Measurements from ENCODE around the gene APOBEC4. TPM values are rescaled to one million over a fixed set of nuclear protein-coding genes. Genes with fewer than 3 reads are reported as not detected.

APOBEC4 gene
- total RNA-seq, 2 donors from 2014 or later = not detected

DNA sequence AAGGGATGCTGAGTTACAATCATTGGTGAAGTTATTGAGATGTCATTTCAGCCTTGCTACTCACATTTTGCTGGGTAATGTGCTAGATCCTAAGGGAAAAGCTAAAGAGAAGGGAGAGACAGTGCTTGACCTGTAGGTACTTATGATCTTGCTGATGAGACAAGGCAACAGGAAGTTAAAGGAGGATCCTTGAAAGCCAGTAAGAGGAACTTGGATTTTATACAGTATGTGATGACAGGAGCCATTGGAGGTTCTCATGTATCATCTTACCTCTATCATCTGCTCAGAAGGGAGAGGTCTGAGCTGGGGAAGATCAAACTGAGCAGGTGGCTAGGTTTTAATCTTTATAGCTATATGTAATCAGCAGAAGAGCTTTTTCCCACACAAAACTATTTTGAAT lies 6.3 kb downstream of the APOBEC4 start:
- H3K36me3 ChIP-seq (ENCODE audit: control insufficient read depth, insufficient read depth, low read length) = no peaks in the 10 kb centered on the region
- no peaks in the 10 kb centered on the region for H3K9me3 ChIP-seq (ENCODE audit: control insufficient read depth, low read length)

DNA sequence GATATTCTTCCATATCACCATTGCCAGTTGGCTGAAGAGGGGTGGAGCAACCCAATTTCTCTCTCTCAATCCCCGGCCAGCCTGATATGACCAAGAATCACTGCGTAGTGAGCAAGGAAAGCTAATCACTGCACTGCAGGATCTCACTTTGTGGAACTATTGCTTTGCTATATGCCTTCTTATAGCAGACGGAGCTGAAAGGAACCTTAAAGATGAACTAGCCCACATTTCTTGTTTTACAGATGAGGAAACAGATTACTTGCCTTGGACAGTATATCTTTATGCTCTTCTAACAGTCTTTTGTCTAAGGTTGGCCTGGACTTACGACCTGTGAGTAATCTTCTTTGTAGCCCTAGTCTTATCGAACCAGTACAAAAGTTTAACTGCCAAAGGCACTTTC lies 7.6 kb downstream of the APOBEC4 start:
- no peaks in the 10 kb centered on the region for H3K36me3 Mint-ChIP-seq (ENCODE audit: low read depth)
- no peak overlapping the region for H3K27ac Mint-ChIP-seq
- Histone ChIP-seq H3K4me1 (ENCODE audit: control insufficient read depth, insufficient read depth, low read length) (no peaks in the 10 kb centered on the region), H3K27ac (ENCODE audit: low read depth, low read length) (no peak overlapping the region), H3K4me3 (ENCODE audit: low read length) (no peak overlapping the region), H3K9me3 (ENCODE audit: control insufficient read depth, low read length) (no peaks in the 10 kb centered on the region), H3K27me3 (ENCODE audit: control insufficient read depth, insufficient read depth, low read length, poor library complexity, severe bottlenecking) (peaks cover 6% of the 10 kb centered on the region), H3K9ac (ENCODE audit: extremely low read depth, low read length, poor library complexity, severe bottlenecking) (no peak overlapping the region), H3K36me3 (ENCODE audit: control insufficient read depth, insufficient read depth, low read length) (no peaks in the 10 kb centered on the region)
- H3K27me3 Mint-ChIP-seq (ENCODE audit: insufficient read depth) = peaks cover 4% of the 10 kb centered on the region
- H3K9me3 Mint-ChIP-seq = no peaks in the 10 kb centered on the region
- no peak overlapping the region for H3K4me3 Mint-ChIP-seq
- TF ChIP-seq, protein P1, sequence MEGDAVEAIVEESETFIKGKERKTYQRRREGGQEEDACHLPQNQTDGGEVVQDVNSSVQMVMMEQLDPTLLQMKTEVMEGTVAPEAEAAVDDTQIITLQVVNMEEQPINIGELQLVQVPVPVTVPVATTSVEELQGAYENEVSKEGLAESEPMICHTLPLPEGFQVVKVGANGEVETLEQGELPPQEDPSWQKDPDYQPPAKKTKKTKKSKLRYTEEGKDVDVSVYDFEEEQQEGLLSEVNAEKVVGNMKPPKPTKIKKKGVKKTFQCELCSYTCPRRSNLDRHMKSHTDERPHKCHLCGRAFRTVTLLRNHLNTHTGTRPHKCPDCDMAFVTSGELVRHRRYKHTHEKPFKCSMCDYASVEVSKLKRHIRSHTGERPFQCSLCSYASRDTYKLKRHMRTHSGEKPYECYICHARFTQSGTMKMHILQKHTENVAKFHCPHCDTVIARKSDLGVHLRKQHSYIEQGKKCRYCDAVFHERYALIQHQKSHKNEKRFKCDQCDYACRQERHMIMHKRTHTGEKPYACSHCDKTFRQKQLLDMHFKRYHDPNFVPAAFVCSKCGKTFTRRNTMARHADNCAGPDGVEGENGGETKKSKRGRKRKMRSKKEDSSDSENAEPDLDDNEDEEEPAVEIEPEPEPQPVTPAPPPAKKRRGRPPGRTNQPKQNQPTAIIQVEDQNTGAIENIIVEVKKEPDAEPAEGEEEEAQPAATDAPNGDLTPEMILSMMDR (conservative IDR thresholded peaks at IDR 0.05) = no peak
- WGBS, 2 experiments (ENCODE audit: insufficient coverage in 1 of 2, insufficient read length in 1 of 2) = 93 to 97% methylated on average over 5 of the region's 5 CpGs
- no peak for DNase-seq
- H3K4me1 Mint-ChIP-seq = no peaks in the 10 kb centered on the region

More for the DNA sequence above, 6.3 kb downstream of the APOBEC4 start:
- H3K4me3 ChIP-seq (ENCODE audit: low read length) = no peak overlapping the region
- H3K27me3 ChIP-seq (ENCODE audit: control insufficient read depth, insufficient read depth, low read length, poor library complexity, severe bottlenecking) = peaks cover 6% of the 10 kb centered on the region
- no peak overlapping the region for H3K9ac ChIP-seq (ENCODE audit: extremely low read depth, low read length, poor library complexity, severe bottlenecking)
- DNase-seq = no peak
- TF ChIP-seq, protein P1 (conservative IDR thresholded peaks at IDR 0.05) = no peak
- Mint-ChIP-seq H3K4me3 (no peak overlapping the region), H3K4me1 (no peaks in the 10 kb centered on the region), H3K27ac (no peak overlapping the region), H3K36me3 (ENCODE audit: low read depth) (no peaks in the 10 kb centered on the region), H3K9me3 (no peaks in the 10 kb centered on the region), H3K27me3 (ENCODE audit: insufficient read depth) (peaks cover 4% of the 10 kb centered on the region)
- H3K27ac ChIP-seq (ENCODE audit: low read depth, low read length) = no peak overlapping the region
- H3K4me1 ChIP-seq (ENCODE audit: control insufficient read depth, insufficient read depth, low read length) = no peaks in the 10 kb centered on the region

DNA sequence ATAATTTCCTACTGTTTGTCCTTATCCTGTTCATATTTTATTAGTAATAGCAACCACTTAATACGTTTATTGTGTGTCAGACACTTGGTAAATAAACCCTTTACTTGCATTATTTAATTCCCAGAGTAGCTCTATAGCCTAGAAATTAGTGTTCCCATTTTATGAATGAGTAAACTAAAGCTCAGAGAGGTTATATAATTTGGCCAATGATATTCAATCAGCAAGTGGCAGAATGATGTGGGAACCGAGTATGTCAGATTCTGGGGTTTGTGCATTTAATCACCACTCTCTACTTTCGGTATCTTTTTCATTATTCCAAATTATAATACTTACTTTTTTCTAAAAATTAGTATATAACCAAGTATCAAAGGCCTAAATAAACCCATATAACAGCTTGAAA lies 10.9 kb downstream of the APOBEC4 start:
- H3K4me1 ChIP-seq (ENCODE audit: control insufficient read depth, insufficient read depth, low read length) = no peaks in the 10 kb centered on the region
- TF ChIP-seq, protein P1 (conservative IDR thresholded peaks at IDR 0.05) = no peak
- Mint-ChIP-seq H3K27ac (no peak overlapping the region), H3K4me3 (no peak overlapping the region), H3K9me3 (no peaks in the 10 kb centered on the region), H3K4me1 (no peaks in the 10 kb centered on the region), H3K36me3 (ENCODE audit: low read depth) (no peaks in the 10 kb centered on the region), H3K27me3 (ENCODE audit: insufficient read depth) (peaks cover 10% of the 10 kb centered on the region)
- no peak for DNase-seq
- no peak overlapping the region for H3K4me3 ChIP-seq (ENCODE audit: low read length)
- peaks cover 20% of the 10 kb centered on the region for H3K27me3 ChIP-seq (ENCODE audit: control insufficient read depth, insufficient read depth, low read length, poor library complexity, severe bottlenecking)
- WGBS, 2 experiments (ENCODE audit: insufficient coverage in 1 of 2, insufficient read length in 1 of 2) = 91 to 100% methylated on average over 1 to 3 of the region's 3 CpGs
- no peak overlapping the region for H3K27ac ChIP-seq (ENCODE audit: low read depth, low read length)
- H3K9me3 ChIP-seq (ENCODE audit: control insufficient read depth, low read length) = no peaks in the 10 kb centered on the region
- no peak overlapping the region for H3K9ac ChIP-seq (ENCODE audit: extremely low read depth, low read length, poor library complexity, severe bottlenecking)
- no peaks in the 10 kb centered on the region for H3K36me3 ChIP-seq (ENCODE audit: control insufficient read depth, insufficient read depth, low read length)
